ENCODE results near the gene CDKN2C. TPM values are rescaled to one million over a fixed set of nuclear protein-coding genes. Genes with fewer than 3 reads are reported as not detected.

CDKN2C gene
- total RNA-seq, 2 donors from 2014 or later, result 10.3 to 12.6 TPM

DNA sequence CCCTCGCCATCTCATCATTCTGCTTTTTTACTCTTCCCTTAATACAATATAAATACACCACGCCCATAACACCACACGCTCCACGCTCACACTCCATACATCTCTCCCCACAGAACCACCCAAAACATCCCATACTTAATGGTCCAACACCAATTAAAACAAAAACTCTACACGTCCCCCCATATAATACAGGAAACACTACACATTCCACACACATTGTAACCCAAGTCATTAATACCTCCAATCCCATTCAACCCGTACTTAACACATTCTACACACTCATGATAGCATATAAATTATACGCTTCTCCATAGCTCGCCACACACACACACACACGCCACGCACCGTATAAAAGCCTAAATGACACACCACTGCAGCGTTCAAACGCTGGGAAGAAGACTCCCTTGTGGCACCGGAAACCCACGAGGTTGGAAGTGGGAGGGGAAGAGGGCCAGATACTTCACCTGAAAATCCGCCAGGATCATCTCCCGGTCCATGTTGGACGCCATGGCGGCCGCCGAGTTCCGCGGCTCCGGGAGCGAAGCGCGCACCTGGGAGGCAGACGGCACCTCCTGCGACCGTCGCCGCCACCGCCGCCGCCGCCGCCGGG is 10.6 kb upstream of the CDKN2C start:
- TF ChIP-seq, protein P1, sequence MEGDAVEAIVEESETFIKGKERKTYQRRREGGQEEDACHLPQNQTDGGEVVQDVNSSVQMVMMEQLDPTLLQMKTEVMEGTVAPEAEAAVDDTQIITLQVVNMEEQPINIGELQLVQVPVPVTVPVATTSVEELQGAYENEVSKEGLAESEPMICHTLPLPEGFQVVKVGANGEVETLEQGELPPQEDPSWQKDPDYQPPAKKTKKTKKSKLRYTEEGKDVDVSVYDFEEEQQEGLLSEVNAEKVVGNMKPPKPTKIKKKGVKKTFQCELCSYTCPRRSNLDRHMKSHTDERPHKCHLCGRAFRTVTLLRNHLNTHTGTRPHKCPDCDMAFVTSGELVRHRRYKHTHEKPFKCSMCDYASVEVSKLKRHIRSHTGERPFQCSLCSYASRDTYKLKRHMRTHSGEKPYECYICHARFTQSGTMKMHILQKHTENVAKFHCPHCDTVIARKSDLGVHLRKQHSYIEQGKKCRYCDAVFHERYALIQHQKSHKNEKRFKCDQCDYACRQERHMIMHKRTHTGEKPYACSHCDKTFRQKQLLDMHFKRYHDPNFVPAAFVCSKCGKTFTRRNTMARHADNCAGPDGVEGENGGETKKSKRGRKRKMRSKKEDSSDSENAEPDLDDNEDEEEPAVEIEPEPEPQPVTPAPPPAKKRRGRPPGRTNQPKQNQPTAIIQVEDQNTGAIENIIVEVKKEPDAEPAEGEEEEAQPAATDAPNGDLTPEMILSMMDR (IDR thresholded peaks at IDR 0.05), result no peak
- H3K9me3 ChIP-seq, result no peaks in the 10 kb centered on the region
- no peaks in the 10 kb centered on the region for H3K27me3 ChIP-seq (replicated peaks; ENCODE audit: insufficient read depth)
- peak overlapping the region; percentile 73 for H3K4me3 ChIP-seq
- ATAC-seq (ENCODE audit: insufficient number of reproducible peaks, low FRiP score, low read depth), result peak; percentile 4
- peak overlapping the region; percentile 65 to 72 for H3K27ac ChIP-seq
- no peak for DNase-seq (ENCODE audit: low spot score)
- H3K36me3 ChIP-seq, result no peaks in the 10 kb centered on the region
- H3K4me1 ChIP-seq (ENCODE audit: control insufficient read depth in 1 of 2, low read depth in 2 of 2), result peaks cover 3 to 8% of the 10 kb centered on the region in 2 donors

DNA sequence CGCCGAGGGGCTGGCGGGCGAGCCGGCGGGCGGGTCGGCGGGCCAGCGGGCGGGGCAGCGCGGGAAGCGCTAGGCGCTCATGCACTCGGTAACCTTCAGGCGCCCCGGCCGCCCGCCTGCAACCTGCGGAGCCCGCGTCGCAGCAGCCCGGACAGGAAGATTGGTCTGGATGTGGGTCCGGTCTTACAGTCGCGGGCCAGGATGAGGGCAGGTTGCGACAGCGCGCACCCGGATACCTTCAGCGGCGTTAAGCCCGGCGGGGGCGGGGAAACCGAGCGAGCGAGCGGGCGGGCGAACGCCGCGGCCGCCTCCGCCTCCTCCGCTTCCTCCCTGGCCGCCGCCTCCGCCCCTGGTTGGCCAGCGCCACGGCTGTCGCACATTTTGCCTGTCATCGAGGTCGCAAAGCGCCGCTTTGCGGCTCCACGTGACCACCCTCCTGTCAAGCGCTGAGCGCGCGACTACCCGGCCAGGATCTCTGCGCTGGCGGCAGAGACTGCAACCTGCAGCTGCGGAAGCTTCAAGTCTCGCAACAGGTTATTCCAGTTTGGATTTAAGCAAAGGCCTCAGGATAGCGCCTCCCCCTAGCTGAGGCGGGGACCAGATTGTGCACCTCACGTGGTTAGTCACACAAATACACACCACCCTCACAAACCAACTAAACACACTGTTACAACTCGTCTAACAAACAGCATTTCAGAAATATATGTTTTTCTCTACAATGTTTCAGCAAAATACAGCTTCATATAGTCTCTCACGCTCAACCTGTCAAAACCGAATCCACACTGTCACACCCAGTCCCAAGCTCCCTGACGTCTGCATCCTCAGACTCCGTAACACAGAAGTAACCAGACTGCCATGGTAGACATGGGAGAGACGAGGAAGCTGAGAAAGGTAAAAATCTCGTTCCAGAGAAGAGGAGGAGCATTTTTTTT is 9.9 kb upstream of the CDKN2C start, which contains the start of gene FAF1:
FAF1 (minus strand) TSS at position 355 of the 932 bp plus-strand sequence. CDS start 456 bp downstream, outside the sequence.
- Histone ChIP-seq H3K36me3 (no peaks in the 10 kb centered on the region), H3K9me3 (no peaks in the 10 kb centered on the region), H3K4me3 (peak within 1 kb of the TSS; percentile 73), H3K27ac (peak within 1 kb of the TSS; percentile 65 to 72), H3K4me1 (ENCODE audit: control insufficient read depth in 1 of 2, low read depth in 2 of 2) (peaks cover 3 to 8% of the 10 kb centered on the region in 2 donors), H3K27me3 (replicated peaks; ENCODE audit: insufficient read depth) (no peaks in the 10 kb centered on the region)
- DNase-seq (ENCODE audit: low spot score), result peak; percentile 74
- ATAC-seq (ENCODE audit: insufficient number of reproducible peaks, low FRiP score, low read depth), result peak; percentile 83
- TF ChIP-seq, protein P1 (IDR thresholded peaks at IDR 0.05), result peak; percentile 54

DNA sequence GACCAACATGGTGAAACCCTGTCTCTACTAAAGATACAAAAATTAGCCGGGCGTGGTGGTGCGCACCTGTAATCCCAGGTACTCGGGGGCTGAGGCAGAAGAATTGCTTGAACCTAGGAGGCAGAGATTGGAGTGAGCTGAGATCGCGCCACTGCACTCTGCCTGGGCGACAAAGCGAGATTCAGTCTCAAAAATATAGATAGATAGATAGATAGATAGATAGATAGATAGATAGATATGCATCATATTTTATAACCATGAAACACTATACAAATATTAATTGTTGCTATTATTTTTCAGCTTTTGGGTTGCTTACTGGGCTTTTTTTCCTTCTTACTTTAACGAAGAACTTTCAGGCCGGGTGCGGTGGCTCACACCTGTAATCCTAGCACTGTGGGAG is 5.2 kb upstream of the CDKN2C start:
- H3K9me3 ChIP-seq, result no peaks in the 10 kb centered on the region
- peaks cover 0 to 14% of the 10 kb centered on the region in 2 donors for H3K4me1 ChIP-seq (ENCODE audit: control insufficient read depth in 1 of 2, low read depth in 2 of 2)
- DNase-seq (ENCODE audit: low spot score), result no peak
- TF ChIP-seq, protein P1 (IDR thresholded peaks at IDR 0.05), result no peak
- H3K27ac ChIP-seq, result no peak overlapping the region
- no peak overlapping the region for H3K4me3 ChIP-seq
- ATAC-seq (ENCODE audit: insufficient number of reproducible peaks, low FRiP score, low read depth), result no peak
- no peaks in the 10 kb centered on the region for H3K36me3 ChIP-seq
- H3K27me3 ChIP-seq (replicated peaks; ENCODE audit: insufficient read depth), result no peaks in the 10 kb centered on the region

DNA sequence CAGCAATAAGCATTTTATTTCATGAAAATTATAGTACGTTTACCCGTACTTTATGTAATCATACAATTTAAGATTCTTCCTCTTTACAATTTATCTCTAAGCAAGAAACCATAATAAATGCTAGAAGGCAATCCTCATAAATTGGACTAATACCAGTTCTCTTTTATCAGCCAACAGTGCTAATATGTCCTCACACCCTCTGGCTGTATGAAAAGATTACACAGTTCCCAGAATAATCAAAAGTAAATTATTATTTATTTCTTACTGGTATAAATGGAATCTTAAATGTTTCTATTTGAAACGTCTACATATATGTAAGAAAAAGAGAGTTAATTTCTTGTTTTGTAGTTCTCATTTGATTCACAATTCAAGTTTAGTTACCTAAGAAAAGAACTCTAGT is 3.1 kb upstream of the CDKN2C start:
- no peaks in the 10 kb centered on the region for H3K9me3 ChIP-seq
- H3K36me3 ChIP-seq, result no peaks in the 10 kb centered on the region
- H3K27me3 ChIP-seq (replicated peaks; ENCODE audit: insufficient read depth), result no peaks in the 10 kb centered on the region
- TF ChIP-seq, protein P1 (IDR thresholded peaks at IDR 0.05), result no peak
- peak overlapping the region; percentile 95 to 97 for H3K27ac ChIP-seq
- no peak for ATAC-seq (ENCODE audit: insufficient number of reproducible peaks, low FRiP score, low read depth)
- no peak for DNase-seq (ENCODE audit: low spot score)
- H3K4me1 ChIP-seq (ENCODE audit: control insufficient read depth in 1 of 2, low read depth in 2 of 2), result peaks cover 0 to 14% of the 10 kb centered on the region in 2 donors
- H3K4me3 ChIP-seq, result peak overlapping the region; percentile 86

Measured in thoracic aorta (tissue), 2 donors.